K562 (cell line): ENCODE data around the gene HECW1.

Experiments
- PTBP1 ChIP-seq: fragments of 200-400 bp; formaldehyde crosslinking; IDR thresholded peaks from 2 replicates; pipeline ENCODE4 v1.6.1; 2017; ENCODE audit warnings: low read depth, low read length
- SMARCB1 ChIP-seq: IDR thresholded peaks from 2 replicates; pipeline ENCODE4 v1.6.1; 2011; ENCODE audit warnings: improper control_type of control experiment, low read depth; ENCODE audit not compliant: insufficient read length

GRCh38 chr7:43460733-43461348 is 348.4 kb downstream of the HECW1 start:
- TF ChIP-seq PTBP1: no peak
- no peak for TF ChIP-seq SMARCB1
